Ramos (cell line): ENCODE data around the gene ZNRF2.
"Not testable (repeated sequence)": the region's sequence is repeated elsewhere in the genome, so short reads cannot be mapped to it uniquely, and the experiment has no call there.

Experiments
- in situ Hi-C: fragments of 300-500 bp; cut with MboI; formaldehyde crosslinking; loops from one replicate; pipeline ENCODE4 v1.14.3; 2022; ENCODE audit warnings: low sequenced_read_pairs; ENCODE audit not compliant: unreplicated experiment

ZNRF2 gene

DNA sequence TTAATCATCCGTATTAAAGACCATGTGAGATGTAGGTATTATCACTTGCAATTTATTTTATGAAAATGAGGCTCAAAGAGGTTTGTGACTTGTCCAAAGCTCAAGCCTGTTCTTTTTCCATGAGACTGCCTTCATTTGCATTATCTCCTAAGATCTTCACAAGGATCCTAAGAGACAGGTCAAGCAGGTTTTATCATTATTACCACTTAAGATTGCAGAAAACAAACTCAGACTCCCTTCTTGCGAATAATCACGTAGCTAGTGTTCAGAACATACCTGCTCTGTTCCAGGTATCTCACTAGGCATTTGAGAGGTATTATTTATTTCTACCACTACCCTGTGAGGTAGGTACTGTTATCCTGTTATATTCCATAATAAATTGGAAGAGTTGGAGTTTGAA lies 64.8 kb downstream of the ZNRF2 start:
- in situ Hi-C loops = no loop called here

DNA sequence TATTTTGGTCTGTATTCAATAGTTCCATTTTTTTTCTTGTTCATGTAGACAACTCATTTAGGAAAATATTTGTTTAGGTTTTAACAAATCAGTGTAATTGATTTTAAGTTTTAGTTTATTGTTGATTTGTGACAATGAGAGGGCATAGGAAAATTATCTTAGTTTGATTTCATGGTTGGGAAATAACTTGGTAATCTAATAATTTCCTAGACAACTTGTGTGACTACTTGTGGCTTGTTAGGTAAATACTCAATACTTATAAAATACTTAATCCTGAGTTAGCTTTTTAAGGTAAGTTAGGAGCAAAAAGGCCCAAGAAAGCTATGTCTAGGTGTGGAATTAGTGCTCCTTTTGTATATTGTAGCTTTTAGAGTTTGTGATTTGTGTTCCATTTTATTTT lies 65.4 kb downstream of the ZNRF2 start:
- in situ Hi-C loops = no loop called here

- in situ Hi-C loops = no loop called here
These were observed 66.9 kb downstream of the ZNRF2 start for GRCh38 chr7:30351286-30351685.

DNA sequence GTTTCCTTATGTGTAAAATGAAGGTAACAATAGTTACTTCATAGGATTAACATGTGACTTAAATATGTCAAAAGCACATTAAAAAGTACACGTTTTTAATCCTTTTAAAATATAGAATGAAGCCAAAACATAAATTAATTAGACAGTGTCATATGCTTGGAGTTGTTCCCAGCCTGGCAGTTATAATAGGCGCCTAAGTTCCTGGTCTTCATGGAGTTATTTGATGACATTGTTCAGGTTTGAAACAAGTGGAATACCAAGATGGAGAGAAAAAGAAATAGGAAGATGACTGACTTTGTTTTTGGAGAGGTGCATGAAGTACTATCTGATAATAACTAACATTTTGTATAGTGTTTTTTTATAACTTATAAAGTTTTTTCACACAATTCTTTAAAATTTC lies 67.3 kb downstream of the ZNRF2 start:
- in situ Hi-C loops = no loop called here

DNA sequence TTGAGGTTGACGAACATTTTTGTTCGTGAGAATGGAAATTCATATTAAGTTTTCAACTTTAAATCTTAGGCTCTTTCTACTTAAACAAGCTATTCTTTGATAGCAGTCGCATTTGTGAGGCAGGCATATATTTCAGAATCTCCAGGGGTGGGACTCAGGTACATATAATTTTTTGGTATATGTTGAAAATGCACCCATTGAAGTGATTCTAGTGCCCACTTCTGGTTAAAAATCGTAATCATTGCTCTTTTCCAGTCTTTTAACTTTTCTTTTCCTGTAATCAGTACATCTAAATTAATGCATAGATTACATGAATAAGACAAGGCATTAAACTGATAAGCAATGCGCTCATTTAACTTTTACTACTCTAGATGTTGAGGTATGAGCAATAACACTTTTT lies 67.8 kb downstream of the ZNRF2 start:
- in situ Hi-C loops = no loop called here

DNA sequence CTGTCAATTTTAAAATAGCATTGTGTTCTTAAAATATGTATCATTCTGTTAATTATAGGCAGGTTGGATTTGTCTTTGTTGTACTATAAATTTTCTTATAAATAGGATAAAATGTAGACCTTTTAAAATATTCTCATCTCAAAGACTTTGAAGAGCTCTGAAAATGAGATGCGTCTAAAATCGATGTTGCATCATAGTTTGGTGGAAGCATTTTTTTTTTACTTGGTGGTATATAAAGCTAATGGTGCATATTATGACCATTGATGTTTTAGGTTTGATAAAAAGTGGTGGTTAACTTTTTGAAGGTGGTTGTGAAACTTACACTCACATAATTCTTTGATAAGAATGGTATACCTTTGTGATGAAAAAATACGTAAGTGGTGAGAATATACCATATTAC lies 69.1 kb downstream of the ZNRF2 start:
- in situ Hi-C loops = no loop called here

- in situ Hi-C loops = no loop called here
These were observed 69.7 kb downstream of the ZNRF2 start for GRCh38 chr7:30353932-30354607.

GRCh38 chr7:30354791-30355190 lies 70.4 kb downstream of the ZNRF2 start:
- in situ Hi-C loops = no loop called here

DNA sequence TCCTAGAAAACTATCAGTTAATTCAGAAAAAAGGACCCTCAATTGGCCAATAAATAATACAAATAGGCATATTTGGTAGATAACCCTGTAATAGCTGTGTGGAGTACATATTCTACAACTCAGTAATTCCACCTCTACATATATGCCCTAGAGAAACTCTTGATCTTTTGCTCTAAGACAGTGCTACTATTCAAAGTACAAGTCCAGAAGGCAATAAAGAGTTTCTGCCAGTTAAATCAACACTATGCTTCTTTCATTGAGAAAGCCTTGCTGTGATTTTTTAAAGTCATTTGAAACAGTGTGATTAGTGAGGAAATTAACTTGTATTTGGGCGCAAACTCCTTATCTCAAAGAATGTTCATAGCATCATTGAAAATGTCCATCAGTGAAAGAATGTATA lies 75.6 kb downstream of the ZNRF2 start:
- in situ Hi-C loops = no loop called here

- in situ Hi-C loops = no loop called here
These were observed 79.6 kb downstream of the ZNRF2 start for GRCh38 chr7:30363778-30364563.

- in situ Hi-C loops = no loop called here
These were observed 80.4 kb downstream of the ZNRF2 start for GRCh38 chr7:30364773-30365172.

DNA sequence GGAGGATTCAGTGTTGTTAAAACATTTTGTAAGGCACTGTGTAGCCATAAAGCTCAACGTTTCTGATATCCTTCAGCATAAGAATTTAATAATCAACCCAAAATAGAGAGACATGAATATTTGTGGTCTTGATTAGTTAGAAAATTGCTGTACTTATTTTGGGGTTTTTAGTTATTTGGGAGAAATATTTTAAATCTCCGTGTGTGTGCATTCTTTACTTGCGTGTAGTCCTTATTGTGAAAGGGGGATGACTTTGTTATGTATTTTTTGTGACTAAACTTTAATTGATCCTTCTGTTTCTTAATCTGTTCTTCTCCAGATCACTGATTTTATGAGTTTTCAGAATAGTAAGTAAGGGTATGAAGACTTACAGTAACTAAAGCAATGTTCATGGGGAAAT lies 81.2 kb downstream of the ZNRF2 start:
- in situ Hi-C loops = no loop called here

DNA sequence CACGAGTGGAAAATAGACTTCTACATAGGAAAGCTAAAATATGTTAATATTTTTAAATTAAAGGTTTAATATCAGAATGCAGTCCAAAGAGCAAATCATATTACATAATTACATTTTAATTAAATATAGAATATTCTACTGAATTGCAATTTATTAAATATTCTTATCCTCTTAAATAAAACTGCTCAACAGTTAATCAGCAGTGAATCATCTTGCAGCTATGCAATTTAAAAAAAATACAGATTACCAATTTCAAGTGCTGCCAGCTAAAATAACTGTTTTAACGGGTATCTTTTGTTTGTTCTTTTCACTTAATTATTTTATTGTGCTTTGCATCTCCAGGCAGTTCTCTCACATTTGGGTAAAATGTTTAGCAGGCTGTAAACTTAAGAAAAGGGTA lies 82.2 kb downstream of the ZNRF2 start:
- in situ Hi-C loops = no loop called here

DNA sequence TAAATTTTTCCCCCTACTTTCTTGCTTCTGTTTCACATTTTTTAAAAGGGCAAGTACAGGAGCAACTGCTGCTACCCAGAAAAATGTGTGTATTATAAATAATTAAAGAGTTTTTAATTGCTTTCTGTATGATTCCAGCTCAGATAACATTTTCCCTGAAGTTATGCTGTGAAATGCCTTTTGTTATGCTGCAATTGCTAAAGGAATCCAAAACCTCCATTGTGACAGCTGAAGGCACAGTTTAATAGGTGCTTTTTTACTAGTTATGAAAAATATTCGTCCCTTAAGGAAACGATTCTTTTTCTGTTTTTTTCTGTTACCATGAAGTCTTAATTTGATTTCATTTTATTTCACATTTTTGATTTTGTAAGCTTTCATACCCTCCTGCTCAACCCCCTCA lies 83.2 kb downstream of the ZNRF2 start:
- in situ Hi-C loops = no loop called here

GRCh38 chr7:30369879-30370278 lies 85.5 kb downstream of the ZNRF2 start:
- in situ Hi-C loops = no loop called here

DNA sequence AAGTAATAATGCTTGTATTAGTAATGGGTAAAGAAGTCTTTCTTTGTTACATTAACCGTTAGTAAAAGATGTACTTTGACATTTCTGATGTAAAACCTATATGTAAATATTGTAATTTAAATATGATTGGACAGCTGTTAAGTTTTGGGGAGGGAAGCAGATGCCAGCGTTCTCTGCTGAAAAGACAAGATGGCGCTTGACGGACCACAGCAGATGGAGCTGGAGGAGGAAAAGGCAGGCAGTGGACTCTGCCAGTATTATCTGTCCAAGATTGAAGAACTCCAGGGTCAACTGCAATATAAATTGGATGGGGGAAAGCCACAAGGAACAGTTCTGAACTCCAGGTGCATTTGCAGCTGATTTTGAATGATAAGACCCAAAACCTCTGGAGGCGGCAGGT lies 86.9 kb downstream of the ZNRF2 start:
- in situ Hi-C loops = no loop called here

DNA sequence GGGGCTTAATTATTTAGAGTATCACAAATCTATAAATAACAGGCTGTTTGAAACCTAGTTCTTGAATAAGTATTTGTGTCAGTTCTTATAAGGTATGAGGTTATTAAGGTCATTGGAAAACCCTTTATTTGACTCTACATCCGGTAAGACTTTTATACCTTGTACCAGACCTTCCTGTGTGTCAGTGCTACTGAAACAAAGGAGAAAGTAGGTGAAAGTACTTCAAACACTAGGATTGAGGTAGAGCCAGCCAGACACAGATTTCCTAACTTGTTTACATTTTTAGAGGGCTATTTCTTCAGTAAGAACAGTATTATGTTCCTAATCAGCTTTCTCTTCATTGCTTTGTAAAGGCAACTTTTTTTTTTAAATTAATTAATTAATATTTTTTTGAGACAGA lies 93.9 kb downstream of the ZNRF2 start:
- in situ Hi-C loops = no loop called here

DNA sequence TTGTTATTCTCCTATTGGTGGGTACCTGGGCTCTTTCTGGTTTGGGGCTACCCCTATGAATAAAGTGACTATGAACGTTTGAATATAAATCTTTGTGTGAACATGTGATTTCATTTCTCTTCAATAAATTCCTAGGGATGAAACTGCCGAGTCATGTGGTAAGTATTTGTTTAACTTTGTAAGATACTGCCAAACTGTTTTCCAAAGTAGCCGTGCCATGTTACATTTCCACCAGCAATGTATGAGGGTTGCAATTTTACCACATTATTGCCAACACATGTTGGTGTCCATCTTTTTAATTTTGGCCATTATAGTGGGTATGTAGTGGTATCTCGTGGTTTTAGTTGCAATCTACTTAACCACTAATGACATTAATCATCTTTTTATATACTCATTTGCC lies 94.7 kb downstream of the ZNRF2 start:
- in situ Hi-C loops = no loop called here

GRCh38 chr7:30379741-30380140 lies 95.3 kb downstream of the ZNRF2 start:
- in situ Hi-C loops = no loop called here

GRCh38 chr7:30380294-30380693 lies 95.9 kb downstream of the ZNRF2 start:
- in situ Hi-C loops = no loop called here

DNA sequence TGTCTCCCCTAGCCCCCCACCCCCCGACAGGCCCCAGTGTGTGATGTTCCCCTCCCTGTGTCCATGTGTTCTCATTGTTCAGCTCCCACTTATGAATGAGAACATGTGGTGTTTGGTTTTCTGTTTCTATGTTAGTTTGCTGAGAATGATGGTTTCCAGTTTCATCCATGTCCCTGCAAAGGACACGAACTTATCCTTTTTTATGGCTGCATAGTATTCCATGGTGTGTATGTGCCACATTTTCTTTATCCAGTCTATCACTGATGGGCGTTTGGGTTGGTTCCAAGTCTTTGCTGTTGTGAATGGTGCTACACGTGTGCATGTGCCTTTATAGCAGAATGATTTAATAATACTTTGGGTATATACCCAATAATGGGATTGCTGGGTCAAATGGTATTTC lies 96.4 kb downstream of the ZNRF2 start:
- in situ Hi-C loops = not testable (repeated sequence)

GRCh38 chr7:30382607-30383006 lies 98.2 kb downstream of the ZNRF2 start:
- in situ Hi-C loops = no loop called here
